HEK293T (cell line): ENCODE measurements around the gene GTF3C2.

Experiments used
- ARNT ChIP-seq: fragments of 450-650 bp; IDR thresholded peaks from 2 replicates; pipeline ENCODE4 v1.6.1; 2017; ENCODE audit warnings: mild to moderate bottlenecking
- SP1 ChIP-seq: fragments of 450-650 bp; IDR thresholded peaks from 2 replicates; pipeline ENCODE4 v1.6.1; 2017

DNA sequence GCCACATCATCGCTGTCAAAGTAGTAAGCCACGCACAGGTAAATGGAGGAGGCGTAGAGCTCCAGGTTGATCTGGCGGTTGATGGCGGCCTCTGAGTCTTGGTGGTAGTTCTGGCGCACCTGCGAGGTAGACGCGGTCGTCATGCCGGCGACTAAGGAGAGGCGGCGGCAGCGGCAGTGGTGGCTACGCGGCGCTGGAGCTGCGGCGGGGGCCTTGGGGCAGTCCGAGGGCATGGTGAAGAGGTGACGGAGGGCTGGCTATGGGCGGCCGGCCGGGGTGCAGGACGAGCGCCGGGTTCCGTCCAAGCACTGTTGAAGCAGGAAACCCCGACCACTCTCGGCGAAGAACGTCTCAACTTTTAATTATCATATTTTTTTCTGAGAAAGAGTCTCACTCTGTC is 36.7 kb upstream of the GTF3C2 start:
- TF ChIP-seq SP1 (no peak), ARNT (no peak)
